ENCODE results near the gene CRIP1. TPM values are rescaled to one million over a fixed set of nuclear protein-coding genes. Genes with fewer than 3 reads are reported as not detected.

CRIP1 gene
- total RNA-seq, 4 donors from 2014 or later: 33.8 to 239 (median 37.8) TPM

DNA sequence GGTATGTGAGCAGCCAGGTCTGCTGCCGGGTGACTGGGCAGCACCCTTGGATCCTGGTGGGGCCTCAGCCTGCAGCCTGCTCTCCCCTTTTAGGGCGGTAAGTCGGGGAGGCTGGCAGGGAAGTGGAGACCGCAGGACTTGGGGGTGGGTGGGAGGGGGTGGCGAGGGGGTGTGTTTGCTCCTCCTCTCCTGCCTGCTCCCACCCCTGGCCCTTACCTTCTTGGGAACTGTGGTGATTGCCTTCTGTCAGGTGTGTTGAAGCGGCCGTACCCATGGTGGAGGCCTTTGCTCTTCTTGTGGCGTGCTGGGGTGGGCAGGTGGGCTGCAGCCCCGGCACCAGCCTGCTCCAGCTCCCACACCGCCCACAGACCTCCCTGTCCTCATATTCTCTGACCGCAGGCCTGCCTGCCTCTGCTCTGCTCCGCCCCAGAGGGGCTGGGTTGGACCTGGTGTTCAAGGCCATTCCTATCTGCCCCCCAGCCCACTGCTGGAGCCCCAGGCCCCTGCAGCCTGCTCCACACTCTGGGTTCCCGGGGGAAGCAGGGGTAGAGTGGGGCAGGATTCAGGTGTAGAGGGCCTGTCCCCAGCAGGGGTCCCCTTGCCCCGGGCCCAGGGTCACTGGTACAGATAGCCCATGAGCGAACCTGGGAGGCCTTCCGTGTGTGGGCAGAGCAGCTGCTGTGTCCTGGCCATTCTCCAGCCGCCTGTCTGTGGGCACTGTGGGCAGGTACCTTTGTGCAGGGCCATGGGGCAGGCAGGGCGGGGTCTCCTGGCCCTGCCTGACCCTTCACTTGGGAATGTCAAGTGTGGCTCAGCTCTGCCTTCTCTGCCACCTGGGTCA is 9.5 kb downstream of the CRIP1 start:
- Histone ChIP-seq H3K9me3 (no peaks in the 10 kb centered on the region), H3K4me1 (peaks cover 0 to 9% (median 4%) of the 10 kb centered on the region in 4 donors), H3K27me3 (no peaks in the 10 kb centered on the region), H3K27ac (no peak overlapping the region), H3K4me3 (no peak overlapping the region), H3K36me3 (peaks cover 0 to 17% (median 0%) of the 10 kb centered on the region in 3 donors)
- no peak for TF ChIP-seq CTCF (IDR thresholded peaks at IDR 0.05)
- no peak for DNase-seq

GRCh38 chr14:105496831-105497591 is 10.3 kb downstream of the CRIP1 start:
- TF ChIP-seq CTCF (IDR thresholded peaks at IDR 0.05) (no peak), POLR2A (IDR thresholded peaks at IDR 0.05) (no peak)
- no peaks in the 10 kb centered on the region for H3K9me3 ChIP-seq

GRCh38 chr14:105497671-105498429 is 11.2 kb downstream of the CRIP1 start:
- H3K27me3 ChIP-seq: no peaks in the 10 kb centered on the region
- H3K4me3 ChIP-seq: no peak overlapping the region
- no peak overlapping the region for H3K27ac ChIP-seq
- DNase-seq: no peak
- H3K9me3 ChIP-seq: no peaks in the 10 kb centered on the region
- TF ChIP-seq POLR2A (IDR thresholded peaks at IDR 0.05) (no peak), CTCF (IDR thresholded peaks at IDR 0.05) (no peak)
- peaks cover 0 to 14% (median 0%) of the 10 kb centered on the region in 3 donors for H3K36me3 ChIP-seq
- H3K4me1 ChIP-seq: no peaks in the 10 kb centered on the region

More at GRCh38 chr14:105496831-105497591, 10.3 kb downstream of the CRIP1 start:
- H3K4me1 ChIP-seq: peaks cover 0 to 3% (median under 1%) of the 10 kb centered on the region in 4 donors
- DNase-seq: no peak
- H3K27ac ChIP-seq: no peak overlapping the region
- no peaks in the 10 kb centered on the region for H3K27me3 ChIP-seq
- no peak overlapping the region for H3K4me3 ChIP-seq
- H3K36me3 ChIP-seq: peaks cover 0 to 17% (median 0%) of the 10 kb centered on the region in 3 donors

DNA sequence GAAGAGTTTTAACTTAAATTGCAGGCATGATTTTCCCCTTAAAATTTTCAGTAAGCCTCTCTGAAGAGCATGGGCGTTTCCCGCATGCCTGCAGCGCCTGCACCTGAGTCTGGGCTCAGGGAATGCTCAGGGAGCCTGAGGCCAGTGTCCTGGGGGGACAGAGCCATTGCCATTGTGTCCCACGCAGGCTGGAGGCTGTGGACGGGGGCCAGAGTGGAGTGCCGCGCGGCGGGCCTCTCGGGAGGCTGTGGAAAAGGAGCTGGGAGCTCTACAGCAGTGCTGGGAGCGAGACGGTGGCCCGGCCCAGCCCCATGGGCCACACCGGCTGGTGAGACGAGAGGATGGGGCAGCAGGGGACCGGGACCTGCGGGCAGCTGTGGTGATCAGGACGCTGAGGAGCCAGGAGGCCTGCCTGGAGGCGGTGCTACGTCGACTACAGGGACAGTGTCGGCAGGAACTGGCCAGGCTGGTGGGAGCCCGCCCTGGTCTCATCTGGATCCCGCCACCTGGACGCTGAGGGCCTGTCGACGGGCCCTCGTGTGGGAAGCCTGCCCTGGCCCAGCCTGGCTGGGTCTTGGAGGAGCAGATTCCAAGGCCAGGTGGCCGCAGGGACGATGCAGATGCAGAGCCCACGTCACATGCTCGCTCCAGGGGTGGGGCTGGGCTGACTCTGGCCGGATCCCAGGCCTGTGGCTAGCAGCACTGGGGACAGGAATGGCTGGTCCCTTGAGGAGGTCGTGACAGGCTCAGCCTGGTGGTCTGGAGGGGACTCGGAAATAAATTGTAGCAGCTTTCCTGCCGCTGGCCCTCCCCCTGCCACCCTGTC is 12.0 kb downstream of the CRIP1 start:
- DNase-seq: no peak
- Histone ChIP-seq H3K27ac (no peak overlapping the region), H3K4me3 (no peak overlapping the region), H3K36me3 (peaks cover 0 to 8% (median 0%) of the 10 kb centered on the region in 3 donors), H3K9me3 (no peaks in the 10 kb centered on the region), H3K27me3 (no peaks in the 10 kb centered on the region), H3K4me1 (no peaks in the 10 kb centered on the region)
- TF ChIP-seq CTCF (IDR thresholded peaks at IDR 0.05) (no peak), POLR2A (IDR thresholded peaks at IDR 0.05) (no peak)
